Urinary bladder (tissue), 4 donors: ENCODE data around the gene KIAA2012. TPM values are rescaled to one million over a fixed set of nuclear protein-coding genes. Genes with fewer than 3 reads are reported as not detected.

ENCODE experiments used
- DNase-seq: peaks from one replicate; pipeline ENCODE4 v3.0.0-alpha.2; 2015; ENCODE audit errors: extremely low spot score
- H3K27ac ChIP-seq: one replicate; pipeline ENCODE4 v1.5.1; 2013; ENCODE audit warnings: low read depth, mild to moderate bottlenecking, moderate library complexity
- H3K36me3 ChIP-seq: one replicate; pipeline ENCODE4 v1.6.1; 2013; ENCODE audit warnings: mild to moderate bottlenecking, moderate library complexity; ENCODE audit not compliant: insufficient read depth
- H3K4me1 ChIP-seq: one replicate; pipeline ENCODE4 v1.6.1; 2013; ENCODE audit warnings: mild to moderate bottlenecking, moderate library complexity; ENCODE audit not compliant: insufficient read depth
- H3K4me3 ChIP-seq: one replicate; pipeline ENCODE4 v1.5.1; 2013; ENCODE audit warnings: low read depth, low read length
- WGBS: extraction: QIAGEN DNeasy Blood & Tissue Kit; methylation state at CpG from one replicate; pipeline ENCODE4 v1.1.7; 2013; 5-methylcytosine and 5-hydroxymethylcytosine counted together
- polyA plus RNA-seq: library from polyadenylated mRNA; stranded (reverse); fragments of 200-250 nt; gene quantifications from one replicate; pipeline ENCODE4 v1.2.3, GENCODE V29; 2013
- total RNA-seq: library from RNA; depleted of rRNA; stranded (reverse); fragments of >200 nt; gene quantifications from one replicate; pipeline ENCODE4 v1.2.3, GENCODE V29; 2014
- donor health status: healthy with polysubstance abuse.
- donor health status: healthy.

The KIAA2012 gene
- total and polyA plus RNA-seq, 2 donors: 0.05 to 0.16 TPM

- Histone ChIP-seq H3K27ac (no peak overlapping the region), H3K4me3 (no peak overlapping the region), H3K36me3 (no peaks in the 10 kb centered on the region), H3K4me1 (no peaks in the 10 kb centered on the region)
- WGBS: 89% methylated on average over 1 of the region's 1 CpG
- no peak for DNase-seq
These were observed 20.8 kb upstream of the KIAA2012 start for GRCh38 chr2:202052235-202052634.

- Histone ChIP-seq H3K4me1 (no peaks in the 10 kb centered on the region), H3K4me3 (no peak overlapping the region), H3K27ac (no peak overlapping the region), H3K36me3 (no peaks in the 10 kb centered on the region)
- DNase-seq: no peak
- WGBS: 83% methylated on average over 3 of the region's 3 CpGs
These were observed 18.4 kb upstream of the KIAA2012 start for GRCh38 chr2:202054679-202055078.

- 45% methylated on average over 2 of the region's 2 CpGs for WGBS
- H3K4me3 ChIP-seq: no peak overlapping the region
- DNase-seq: no peak
- H3K27ac ChIP-seq: no peak overlapping the region
- no peaks in the 10 kb centered on the region for H3K4me1 ChIP-seq
- no peaks in the 10 kb centered on the region for H3K36me3 ChIP-seq
These were observed 16.4 kb upstream of the KIAA2012 start for GRCh38 chr2:202056611-202057010.

GRCh38 chr2:202060218-202060617 lies 12.8 kb upstream of the KIAA2012 start:
- Histone ChIP-seq H3K4me3 (no peak overlapping the region), H3K27ac (no peak overlapping the region), H3K36me3 (no peaks in the 10 kb centered on the region), H3K4me1 (no peaks in the 10 kb centered on the region)
- WGBS: 88% methylated on average over 3 of the region's 3 CpGs
- no peak for DNase-seq

GRCh38 chr2:202061695-202062094 lies 11.4 kb upstream of the KIAA2012 start:
- 98% methylated on average over 2 of the region's 2 CpGs for WGBS
- Histone ChIP-seq H3K4me1 (no peaks in the 10 kb centered on the region), H3K36me3 (no peaks in the 10 kb centered on the region), H3K27ac (no peak overlapping the region), H3K4me3 (no peak overlapping the region)
- DNase-seq: no peak

GRCh38 chr2:202064171-202064880 lies 8.7 kb upstream of the KIAA2012 start:
- H3K36me3 ChIP-seq: no peaks in the 10 kb centered on the region
- no peaks in the 10 kb centered on the region for H3K4me1 ChIP-seq
- no peak overlapping the region for H3K27ac ChIP-seq
- H3K4me3 ChIP-seq: no peak overlapping the region
- no peak for DNase-seq
- WGBS: 12% methylated on average over 3 of the region's 3 CpGs

GRCh38 chr2:202064881-202065230 lies 8.2 kb upstream of the KIAA2012 start:
- 79% methylated on average over 3 of the region's 3 CpGs for WGBS
- H3K36me3 ChIP-seq: no peaks in the 10 kb centered on the region
- no peak overlapping the region for H3K4me3 ChIP-seq
- DNase-seq: no peak
- H3K27ac ChIP-seq: no peak overlapping the region
- no peaks in the 10 kb centered on the region for H3K4me1 ChIP-seq

- Histone ChIP-seq H3K4me1 (no peaks in the 10 kb centered on the region), H3K27ac (no peak overlapping the region), H3K36me3 (no peaks in the 10 kb centered on the region), H3K4me3 (no peak overlapping the region)
- no peak for DNase-seq
- 76% methylated on average over 3 of the region's 3 CpGs for WGBS
These were observed 7.2 kb upstream of the KIAA2012 start for GRCh38 chr2:202065876-202066275.

GRCh38 chr2:202066875-202067274 lies 6.2 kb upstream of the KIAA2012 start:
- Histone ChIP-seq H3K36me3 (no peaks in the 10 kb centered on the region), H3K27ac (no peak overlapping the region), H3K4me1 (no peaks in the 10 kb centered on the region), H3K4me3 (no peak overlapping the region)
- 29% methylated on average over 2 of the region's 2 CpGs for WGBS
- DNase-seq: no peak

- no peaks in the 10 kb centered on the region for H3K36me3 ChIP-seq
- DNase-seq: no peak
- no peak overlapping the region for H3K27ac ChIP-seq
- WGBS: 98% methylated on average over 1 of the region's 1 CpG
- H3K4me3 ChIP-seq: no peak overlapping the region
- H3K4me1 ChIP-seq: no peaks in the 10 kb centered on the region
These were observed 5.5 kb upstream of the KIAA2012 start for GRCh38 chr2:202067589-202067988.

- H3K4me3 ChIP-seq: no peak overlapping the region
- no peaks in the 10 kb centered on the region for H3K4me1 ChIP-seq
- no peak for DNase-seq
- no peaks in the 10 kb centered on the region for H3K36me3 ChIP-seq
- WGBS: 61% methylated on average over 11 of the region's 11 CpGs
- H3K27ac ChIP-seq: no peak overlapping the region
These were observed 3.6 kb upstream of the KIAA2012 start for GRCh38 chr2:202069170-202070067.

GRCh38 chr2:202071107-202071506 lies 1.9 kb upstream of the KIAA2012 start:
- Histone ChIP-seq H3K4me3 (no peak overlapping the region), H3K36me3 (no peaks in the 10 kb centered on the region), H3K4me1 (no peaks in the 10 kb centered on the region), H3K27ac (no peak overlapping the region)
- 98% methylated on average over 2 of the region's 2 CpGs for WGBS
- DNase-seq: no peak

GRCh38 chr2:202072226-202072625 lies 829 bp upstream of the KIAA2012 start:
- Histone ChIP-seq H3K27ac (no peak overlapping the region), H3K4me3 (no peak overlapping the region), H3K36me3 (no peaks in the 10 kb centered on the region), H3K4me1 (no peaks in the 10 kb centered on the region)
- DNase-seq: no peak
- WGBS: 90% methylated on average over 2 of the region's 2 CpGs

GRCh38 chr2:202074324-202074723 lies 1.3 kb downstream of the KIAA2012 start:
- DNase-seq: no peak
- Histone ChIP-seq H3K4me3 (no peak overlapping the region), H3K4me1 (no peaks in the 10 kb centered on the region), H3K27ac (no peak overlapping the region), H3K36me3 (no peaks in the 10 kb centered on the region)
- WGBS: 85% methylated on average over 2 of the region's 2 CpGs
